Measurements from ENCODE around the gene PTPN1.

Gene PTPN1

GRCh38 chr20:50516180-50516934 lies 6.2 kb downstream of the PTPN1 start:
- Histone ChIP-seq H3K36me3 (ENCODE audit: control insufficient read depth in 1 of 2, insufficient read depth in 2 of 2, low read length in 2 of 2) (peaks cover 0 to 10% of the 10 kb centered on the region in 2 donors), H3K4me1 (ENCODE audit: control insufficient read depth in 1 of 2, insufficient read depth in 2 of 2, low read length in 2 of 2) (peaks cover 0 to 40% of the 10 kb centered on the region in 2 donors), H3K9me3 (ENCODE audit: control insufficient read depth in 1 of 2, low read length in 2 of 2) (no peaks in the 10 kb centered on the region), H3K4me3 (ENCODE audit: low read depth in 1 of 2, low read length in 2 of 2) (no peak overlapping the region), H3K27me3 (ENCODE audit: low read depth, low read length) (no peaks in the 10 kb centered on the region), H3K27ac (ENCODE audit: low read length) (peak overlapping the region; percentile 46)

GRCh38 chr20:50516935-50517816 lies 7.0 kb downstream of the PTPN1 start:
- H3K27me3 ChIP-seq (ENCODE audit: low read depth, low read length) = no peaks in the 10 kb centered on the region
- peaks cover 0 to 10% of the 10 kb centered on the region in 2 donors for H3K36me3 ChIP-seq (ENCODE audit: control insufficient read depth in 1 of 2, insufficient read depth in 2 of 2, low read length in 2 of 2)
- peaks cover 0 to 39% of the 10 kb centered on the region in 2 donors for H3K4me1 ChIP-seq (ENCODE audit: control insufficient read depth in 1 of 2, insufficient read depth in 2 of 2, low read length in 2 of 2)
- no peaks in the 10 kb centered on the region for H3K9me3 ChIP-seq (ENCODE audit: control insufficient read depth in 1 of 2, low read length in 2 of 2)
- H3K27ac ChIP-seq (ENCODE audit: low read length) = peak overlapping the region; percentile 47
- no peak overlapping the region for H3K4me3 ChIP-seq (ENCODE audit: low read depth in 1 of 2, low read length in 2 of 2)

- Histone ChIP-seq H3K27ac (ENCODE audit: low read length) (peak overlapping the region; percentile 47), H3K27me3 (ENCODE audit: low read depth, low read length) (no peaks in the 10 kb centered on the region), H3K4me3 (ENCODE audit: low read depth in 1 of 2, low read length in 2 of 2) (peak overlapping the region in 1 of 2 donors; percentile 3), H3K36me3 (ENCODE audit: control insufficient read depth in 1 of 2, insufficient read depth in 2 of 2, low read length in 2 of 2) (peaks cover 0 to 10% of the 10 kb centered on the region in 2 donors), H3K9me3 (ENCODE audit: control insufficient read depth in 1 of 2, low read length in 2 of 2) (no peaks in the 10 kb centered on the region), H3K4me1 (ENCODE audit: control insufficient read depth in 1 of 2, insufficient read depth in 2 of 2, low read length in 2 of 2) (peaks cover 0 to 33% of the 10 kb centered on the region in 2 donors)
These were observed 7.6 kb downstream of the PTPN1 start for GRCh38 chr20:50517817-50518154.

- Histone ChIP-seq H3K4me3 (ENCODE audit: low read depth in 1 of 2, low read length in 2 of 2) (peak overlapping the region in 1 of 2 donors; percentile 3), H3K27me3 (ENCODE audit: low read depth, low read length) (no peaks in the 10 kb centered on the region), H3K27ac (ENCODE audit: low read length) (peak overlapping the region; percentile 47), H3K9me3 (ENCODE audit: control insufficient read depth in 1 of 2, low read length in 2 of 2) (no peaks in the 10 kb centered on the region), H3K4me1 (ENCODE audit: control insufficient read depth in 1 of 2, insufficient read depth in 2 of 2, low read length in 2 of 2) (peaks cover 0 to 29% of the 10 kb centered on the region in 2 donors), H3K36me3 (ENCODE audit: control insufficient read depth in 1 of 2, insufficient read depth in 2 of 2, low read length in 2 of 2) (peaks cover 0 to 7% of the 10 kb centered on the region in 2 donors)
These were observed 8.1 kb downstream of the PTPN1 start for GRCh38 chr20:50518270-50518721.

- peaks cover 0 to 25% of the 10 kb centered on the region in 2 donors for H3K4me1 ChIP-seq (ENCODE audit: control insufficient read depth in 1 of 2, insufficient read depth in 2 of 2, low read length in 2 of 2)
- H3K36me3 ChIP-seq (ENCODE audit: control insufficient read depth in 1 of 2, insufficient read depth in 2 of 2, low read length in 2 of 2) = peaks cover 0 to 2% of the 10 kb centered on the region in 2 donors
- H3K4me3 ChIP-seq (ENCODE audit: low read depth in 1 of 2, low read length in 2 of 2) = no peak overlapping the region
- peak overlapping the region; percentile 56 for H3K27ac ChIP-seq (ENCODE audit: low read length)
- H3K27me3 ChIP-seq (ENCODE audit: low read depth, low read length) = no peaks in the 10 kb centered on the region
- no peaks in the 10 kb centered on the region for H3K9me3 ChIP-seq (ENCODE audit: control insufficient read depth in 1 of 2, low read length in 2 of 2)
These were observed 9.0 kb downstream of the PTPN1 start for GRCh38 chr20:50519036-50519762.

- H3K4me1 ChIP-seq (ENCODE audit: control insufficient read depth in 1 of 2, insufficient read depth in 2 of 2, low read length in 2 of 2) = peaks cover 0 to 25% of the 10 kb centered on the region in 2 donors
- no peak overlapping the region for H3K27ac ChIP-seq (ENCODE audit: low read length)
- H3K4me3 ChIP-seq (ENCODE audit: low read depth in 1 of 2, low read length in 2 of 2) = no peak overlapping the region
- H3K9me3 ChIP-seq (ENCODE audit: control insufficient read depth in 1 of 2, low read length in 2 of 2) = no peaks in the 10 kb centered on the region
- H3K27me3 ChIP-seq (ENCODE audit: low read depth, low read length) = no peaks in the 10 kb centered on the region
- no peaks in the 10 kb centered on the region for H3K36me3 ChIP-seq (ENCODE audit: control insufficient read depth in 1 of 2, insufficient read depth in 2 of 2, low read length in 2 of 2)
These were observed 10.2 kb downstream of the PTPN1 start for GRCh38 chr20:50520222-50520880.

- peaks cover 3 to 28% of the 10 kb centered on the region in 2 donors for H3K4me1 ChIP-seq (ENCODE audit: control insufficient read depth in 1 of 2, insufficient read depth in 2 of 2, low read length in 2 of 2)
- H3K4me3 ChIP-seq (ENCODE audit: low read depth in 1 of 2, low read length in 2 of 2) = no peak overlapping the region
- no peak overlapping the region for H3K27ac ChIP-seq (ENCODE audit: low read length)
- no peaks in the 10 kb centered on the region for H3K36me3 ChIP-seq (ENCODE audit: control insufficient read depth in 1 of 2, insufficient read depth in 2 of 2, low read length in 2 of 2)
- H3K27me3 ChIP-seq (ENCODE audit: low read depth, low read length) = no peaks in the 10 kb centered on the region
- H3K9me3 ChIP-seq (ENCODE audit: control insufficient read depth in 1 of 2, low read length in 2 of 2) = no peaks in the 10 kb centered on the region
These were observed 11.3 kb downstream of the PTPN1 start for GRCh38 chr20:50521221-50522052.

GRCh38 chr20:50522053-50522674 lies 12.0 kb downstream of the PTPN1 start:
- no peaks in the 10 kb centered on the region for H3K27me3 ChIP-seq (ENCODE audit: low read depth, low read length)
- no peaks in the 10 kb centered on the region for H3K36me3 ChIP-seq (ENCODE audit: control insufficient read depth in 1 of 2, insufficient read depth in 2 of 2, low read length in 2 of 2)
- no peak overlapping the region for H3K4me3 ChIP-seq (ENCODE audit: low read depth in 1 of 2, low read length in 2 of 2)
- H3K9me3 ChIP-seq (ENCODE audit: control insufficient read depth in 1 of 2, low read length in 2 of 2) = no peaks in the 10 kb centered on the region
- H3K4me1 ChIP-seq (ENCODE audit: control insufficient read depth in 1 of 2, insufficient read depth in 2 of 2, low read length in 2 of 2) = peaks cover 9 to 35% of the 10 kb centered on the region in 2 donors
- no peak overlapping the region for H3K27ac ChIP-seq (ENCODE audit: low read length)

GRCh38 chr20:50523552-50524167 lies 13.5 kb downstream of the PTPN1 start:
- no peak overlapping the region for H3K4me3 ChIP-seq (ENCODE audit: low read depth in 1 of 2, low read length in 2 of 2)
- H3K27ac ChIP-seq (ENCODE audit: low read length) = no peak overlapping the region
- peaks cover 9 to 45% of the 10 kb centered on the region in 2 donors for H3K4me1 ChIP-seq (ENCODE audit: control insufficient read depth in 1 of 2, insufficient read depth in 2 of 2, low read length in 2 of 2)
- H3K27me3 ChIP-seq (ENCODE audit: low read depth, low read length) = no peaks in the 10 kb centered on the region
- no peaks in the 10 kb centered on the region for H3K36me3 ChIP-seq (ENCODE audit: control insufficient read depth in 1 of 2, insufficient read depth in 2 of 2, low read length in 2 of 2)
- H3K9me3 ChIP-seq (ENCODE audit: control insufficient read depth in 1 of 2, low read length in 2 of 2) = no peaks in the 10 kb centered on the region
